Measurements from ENCODE around the gene ZNF254. TPM values are rescaled to one million over a fixed set of nuclear protein-coding genes. Genes with fewer than 3 reads are reported as not detected.
"Not testable (repeated sequence)": the region's sequence is repeated elsewhere in the genome, so short reads cannot be mapped to it uniquely, and the experiment has no call there.

The ZNF254 gene
- total RNA-seq: 10 to 100 TPM; 13.0 to 13.1 TPM

DNA sequence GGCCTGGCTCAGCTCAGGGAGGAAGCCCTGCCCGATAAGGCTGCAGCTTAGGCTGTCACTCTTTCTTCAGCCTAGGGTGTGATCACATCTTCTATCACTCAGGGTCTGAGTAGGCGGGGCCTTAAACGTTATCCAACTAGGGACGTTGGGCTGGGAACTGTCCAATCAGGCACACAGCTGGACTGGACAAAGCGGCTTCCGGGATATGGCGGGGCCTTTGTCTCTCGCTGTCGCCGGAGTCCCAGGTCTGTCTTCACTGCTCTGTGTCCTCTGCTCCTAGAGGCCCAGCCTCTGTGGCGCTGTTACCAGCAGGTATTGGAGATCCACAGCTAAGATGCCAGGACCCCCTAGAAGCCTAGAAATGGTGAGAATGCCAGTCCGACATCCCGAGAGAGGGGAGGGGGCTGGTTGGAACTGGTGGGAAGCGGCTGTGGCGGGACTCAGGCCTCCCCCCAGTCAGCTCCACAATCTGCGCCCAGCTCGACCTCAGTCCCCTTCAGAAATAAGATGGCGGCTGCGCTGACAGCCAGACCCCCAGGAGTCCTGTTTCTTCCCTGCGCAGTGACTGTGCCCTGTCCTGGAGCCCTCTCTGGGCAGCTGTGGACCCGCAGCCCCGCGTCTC is at the start of gene ZNF254:
TSS of gene ZNF254 (plus strand) at position 214 of the 622 bp plus-strand sequence. CDS start at position 335, 121 bp downstream.
- Mint-ChIP-seq H3K27ac (peak within 1 kb of the TSS; percentile 99), H3K27me3 (ENCODE audit: low read depth) (no peaks in the 10 kb centered on the region), H3K36me3 (ENCODE audit: low read depth) (peaks cover 33% of the 10 kb centered on the region), H3K4me3 (peak within 1 kb of the TSS; percentile 97), H3K4me1 (ENCODE audit: low read depth) (peaks cover 5% of the 10 kb centered on the region), H3K9me3 (ENCODE audit: insufficient read depth) (no peaks in the 10 kb centered on the region)
- CTCF ChIA-PET: interaction anchor here (1.0 to 1.3 kb wide), 4 partner anchors 10 to 53 kb away, joined by 3 to 5 read pairs (median 3); no protein-coding TSS in a partner anchor
- DNase-seq (peak; percentile 94), ATAC-seq (peak; percentile 100)
- POLR2A ChIA-PET: interaction anchor here (0.6 to 2.6 kb wide), 13 partner anchors 11 to 837 kb away, joined by 3 to 39 read pairs (median 7); partner anchors contain the start of genes ZNF675, ZNF681, ZNF724 and ZNF726

DNA sequence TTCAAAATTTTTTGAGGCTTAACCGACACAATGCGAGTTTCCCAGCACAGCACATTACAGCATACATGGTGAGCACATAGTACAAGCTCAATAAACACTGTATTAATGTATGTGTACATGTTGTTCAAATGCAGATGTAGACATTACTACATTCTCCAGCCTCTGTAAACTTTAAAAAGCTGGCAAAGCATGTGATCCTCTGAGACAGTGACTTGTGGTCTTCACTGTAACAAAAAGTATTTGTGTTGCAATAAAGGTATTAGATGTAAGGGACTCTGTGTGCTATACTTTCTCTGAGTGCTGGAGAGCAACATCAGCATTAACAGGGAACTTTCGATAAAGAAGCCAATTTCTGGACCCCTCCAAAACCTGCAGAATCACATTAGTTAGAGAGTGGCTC is 46.4 kb upstream of the ZNF254 start:
- Mint-ChIP-seq H3K9me3 (ENCODE audit: insufficient read depth) (peaks cover 3% of the 10 kb centered on the region), H3K4me1 (ENCODE audit: low read depth) (peaks cover 3% of the 10 kb centered on the region), H3K4me3 (no peak overlapping the region), H3K36me3 (ENCODE audit: low read depth) (peaks cover 70% of the 10 kb centered on the region), H3K27me3 (ENCODE audit: low read depth) (no peaks in the 10 kb centered on the region), H3K27ac (no peak overlapping the region)
- ChIA-PET CTCF (no interaction called here), POLR2A (no interaction called here)
- no peak for DNase-seq
- no peak for ATAC-seq

DNA sequence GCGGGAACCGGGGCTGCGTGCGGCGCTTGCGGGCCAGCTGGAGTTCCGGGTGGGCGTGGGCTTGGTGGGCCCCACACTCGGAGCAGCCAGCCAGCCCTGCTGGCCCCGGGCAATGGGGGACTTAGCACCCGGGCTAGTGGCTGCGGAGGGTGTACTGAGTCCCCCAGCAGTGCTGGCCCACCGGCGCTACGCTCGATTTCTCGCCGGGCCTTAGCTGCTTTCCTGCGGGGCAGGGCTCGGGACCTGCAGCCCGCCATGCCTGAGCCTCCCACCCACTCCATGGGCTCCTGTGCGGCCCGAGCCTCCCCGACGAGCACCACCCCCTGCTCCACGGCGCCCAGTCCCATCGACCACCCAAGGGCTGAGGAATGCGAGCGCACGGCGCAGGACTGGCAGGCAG is 45.7 kb upstream of the ZNF254 start:
- not testable (repeated sequence) for H3K27me3 Mint-ChIP-seq (ENCODE audit: low read depth); ATAC-seq; H3K27ac Mint-ChIP-seq

DNA sequence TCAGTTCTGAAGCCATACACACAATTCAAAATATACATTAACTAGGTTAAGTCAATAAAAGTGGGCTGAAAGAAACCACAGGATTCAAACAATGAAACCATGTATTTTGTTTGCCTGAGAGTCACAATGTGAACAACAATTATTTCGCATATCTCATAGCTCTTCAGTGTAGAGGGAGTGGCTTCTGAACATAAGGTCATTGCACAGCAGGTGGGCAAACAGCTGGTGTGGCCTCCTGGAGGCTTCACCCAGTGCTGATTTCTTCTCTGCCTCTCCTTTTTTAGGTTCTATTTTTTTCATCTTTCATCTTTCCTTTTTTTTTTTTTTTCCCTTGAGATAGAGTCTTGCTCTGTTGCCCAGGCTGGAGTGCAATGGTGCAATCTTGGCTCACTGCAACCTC is 40.4 kb upstream of the ZNF254 start:
- no peak overlapping the region for H3K4me3 Mint-ChIP-seq
- peaks cover 76% of the 10 kb centered on the region for H3K36me3 Mint-ChIP-seq (ENCODE audit: low read depth)
- no peaks in the 10 kb centered on the region for H3K4me1 Mint-ChIP-seq (ENCODE audit: low read depth)
- peaks cover 3% of the 10 kb centered on the region for H3K9me3 Mint-ChIP-seq (ENCODE audit: insufficient read depth)
- ATAC-seq (no peak), DNase-seq (no peak)
- POLR2A ChIA-PET: no interaction called here
- no peaks in the 10 kb centered on the region for H3K27me3 Mint-ChIP-seq (ENCODE audit: low read depth)
- H3K27ac Mint-ChIP-seq: no peak overlapping the region
- CTCF ChIA-PET: no interaction called here

More for the DNA sequence above, 45.7 kb upstream of the ZNF254 start:
- H3K4me1 Mint-ChIP-seq (ENCODE audit: low read depth); DNase-seq; POLR2A ChIA-PET; CTCF ChIA-PET; H3K4me3 Mint-ChIP-seq; H3K9me3 Mint-ChIP-seq (ENCODE audit: insufficient read depth): not testable (repeated sequence)
- H3K36me3 Mint-ChIP-seq (ENCODE audit: low read depth): peaks cover 69% of the 10 kb centered on the region

DNA sequence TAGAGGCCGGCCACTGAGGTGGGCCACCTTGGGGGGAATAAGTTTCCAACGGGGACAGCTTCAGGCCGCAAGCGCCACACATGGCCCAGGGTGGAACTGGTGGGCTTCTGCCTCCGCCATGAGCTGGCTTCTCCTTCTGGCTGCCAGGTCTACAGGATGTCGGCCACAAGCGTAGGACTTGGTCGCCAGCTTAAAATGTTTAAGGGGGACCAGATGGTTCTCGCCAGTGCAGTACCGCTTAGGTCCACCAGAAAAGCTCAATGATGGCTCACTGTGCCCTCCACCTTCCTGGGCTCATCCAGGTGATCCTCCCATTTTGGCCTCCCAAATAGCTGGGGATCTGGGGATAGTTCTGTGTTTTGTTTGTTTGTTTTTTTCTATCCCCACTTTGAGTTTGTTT is 38.7 kb upstream of the ZNF254 start:
- Mint-ChIP-seq H3K27me3 (ENCODE audit: low read depth) (no peaks in the 10 kb centered on the region), H3K27ac (no peak overlapping the region), H3K9me3 (ENCODE audit: insufficient read depth) (peaks cover 3% of the 10 kb centered on the region), H3K36me3 (ENCODE audit: low read depth) (peaks cover 77% of the 10 kb centered on the region), H3K4me1 (ENCODE audit: low read depth) (no peaks in the 10 kb centered on the region), H3K4me3 (no peak overlapping the region)
- CTCF ChIA-PET: interaction anchor here (0.7 kb wide), 1 partner anchor 14 kb away, joined by 3 read pairs; no protein-coding TSS in a partner anchor
- ATAC-seq: no peak
- POLR2A ChIA-PET: interaction anchor here (0.9 to 1.4 kb wide), 2 partner anchors 15 to 134 kb away, joined by 3 to 4 read pairs; partner anchors contain the start of gene ZNF726
- DNase-seq: no peak

DNA sequence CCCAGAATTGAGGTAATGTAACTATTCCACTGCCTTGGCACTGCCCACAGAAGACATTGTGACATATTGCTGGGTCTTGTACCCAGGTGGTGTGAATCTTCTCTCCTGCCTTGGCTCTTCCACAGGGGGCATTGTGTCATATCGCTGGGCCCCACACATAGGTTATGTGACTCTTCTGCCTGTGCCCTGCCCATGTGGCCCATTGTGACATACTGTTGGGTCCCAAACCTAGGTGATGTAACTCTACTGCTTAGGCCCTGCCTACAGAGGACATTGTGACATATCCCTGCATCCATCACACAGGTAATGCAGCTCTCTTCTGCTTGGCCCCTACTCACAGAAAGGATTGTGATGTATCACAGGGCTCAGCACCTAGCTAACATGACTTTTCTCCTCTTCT is 37.5 kb upstream of the ZNF254 start:
- ATAC-seq: no peak
- peaks cover 81% of the 10 kb centered on the region for H3K36me3 Mint-ChIP-seq (ENCODE audit: low read depth)
- no peak for DNase-seq
- no peak overlapping the region for H3K4me3 Mint-ChIP-seq
- CTCF ChIA-PET: no interaction called here
- peaks cover 8% of the 10 kb centered on the region for H3K4me1 Mint-ChIP-seq (ENCODE audit: low read depth)
- POLR2A ChIA-PET: no interaction called here
- H3K27me3 Mint-ChIP-seq (ENCODE audit: low read depth): no peaks in the 10 kb centered on the region
- H3K27ac Mint-ChIP-seq: no peak overlapping the region
- H3K9me3 Mint-ChIP-seq (ENCODE audit: insufficient read depth): peaks cover 3% of the 10 kb centered on the region

DNA sequence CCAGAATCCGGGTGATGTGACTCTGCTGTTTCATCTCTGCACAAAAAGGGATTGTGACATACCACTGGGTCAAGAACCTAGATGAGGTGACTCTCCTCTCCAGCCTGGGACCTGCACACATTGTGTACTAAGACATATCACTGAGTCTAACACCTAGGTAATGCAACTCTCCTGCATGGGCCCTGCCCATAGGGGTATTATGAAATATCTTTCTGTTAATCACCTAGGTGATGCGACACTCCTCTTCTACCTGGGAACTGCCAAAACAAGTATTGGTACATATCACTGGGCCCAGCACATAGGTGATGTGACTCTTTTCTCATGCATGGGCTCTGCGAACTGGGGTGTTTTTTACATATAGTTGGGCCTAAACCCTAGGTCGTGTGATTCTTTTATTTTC is 35.5 kb upstream of the ZNF254 start:
- ATAC-seq (no peak), DNase-seq (no peak)
- no peak overlapping the region for H3K4me3 Mint-ChIP-seq
- H3K27ac Mint-ChIP-seq: no peak overlapping the region
- POLR2A ChIA-PET: no interaction called here
- CTCF ChIA-PET: no interaction called here
- H3K9me3 Mint-ChIP-seq (ENCODE audit: insufficient read depth): no peaks in the 10 kb centered on the region
- H3K4me1 Mint-ChIP-seq (ENCODE audit: low read depth): peaks cover 8% of the 10 kb centered on the region
- no peaks in the 10 kb centered on the region for H3K27me3 Mint-ChIP-seq (ENCODE audit: low read depth)
- peaks cover 83% of the 10 kb centered on the region for H3K36me3 Mint-ChIP-seq (ENCODE audit: low read depth)

DNA sequence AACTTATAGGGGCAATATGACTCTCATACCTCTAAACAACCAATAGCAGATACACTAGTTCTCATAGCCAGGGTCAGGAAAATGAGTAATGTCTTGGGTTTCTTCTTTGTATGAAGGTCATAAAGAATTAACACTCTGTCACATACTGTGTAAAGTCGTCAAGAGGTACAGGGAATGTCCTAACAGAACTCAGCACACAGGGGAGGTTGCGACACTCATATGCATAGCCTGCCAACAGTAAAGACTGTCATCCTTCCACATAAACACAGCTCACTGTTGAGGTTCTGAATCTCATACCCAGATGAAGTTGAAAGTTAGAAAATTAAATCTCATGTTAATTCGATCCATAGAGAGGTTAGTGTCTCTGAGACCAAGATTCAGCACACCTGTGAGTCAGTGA is 34.2 kb upstream of the ZNF254 start:
- Mint-ChIP-seq H3K4me3 (no peak overlapping the region), H3K27me3 (ENCODE audit: low read depth) (no peaks in the 10 kb centered on the region), H3K36me3 (ENCODE audit: low read depth) (peaks cover 76% of the 10 kb centered on the region), H3K9me3 (ENCODE audit: insufficient read depth) (no peaks in the 10 kb centered on the region), H3K4me1 (ENCODE audit: low read depth) (peaks cover 8% of the 10 kb centered on the region), H3K27ac (no peak overlapping the region)
- DNase-seq (no peak), ATAC-seq (no peak)
- ChIA-PET POLR2A (no interaction called here), CTCF (no interaction called here)

DNA sequence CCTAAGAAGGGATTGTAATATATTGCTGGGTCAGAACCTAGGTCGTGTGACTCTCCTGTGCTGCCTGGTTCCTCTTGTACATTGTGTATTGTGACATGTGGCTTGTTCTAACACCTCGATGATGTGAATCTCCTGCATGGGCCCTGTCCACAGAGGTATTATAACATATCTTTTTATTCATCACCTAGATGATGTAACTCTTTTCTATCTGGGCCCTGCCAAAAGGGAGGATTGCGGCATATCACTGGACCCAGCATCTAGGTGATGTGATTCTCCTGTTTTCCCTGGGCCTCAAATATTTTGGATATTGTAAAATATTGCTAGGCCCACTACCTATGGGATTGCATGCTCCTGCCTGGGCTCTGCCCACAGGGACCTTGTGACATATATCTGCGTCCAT is 33.4 kb upstream of the ZNF254 start:
- Mint-ChIP-seq H3K4me3 (no peak overlapping the region), H3K36me3 (ENCODE audit: low read depth) (peaks cover 75% of the 10 kb centered on the region), H3K4me1 (ENCODE audit: low read depth) (peaks cover 8% of the 10 kb centered on the region), H3K9me3 (ENCODE audit: insufficient read depth) (no peaks in the 10 kb centered on the region), H3K27ac (no peak overlapping the region), H3K27me3 (ENCODE audit: low read depth) (no peaks in the 10 kb centered on the region)
- ChIA-PET POLR2A (interaction anchor here (1.3 kb wide), 1 partner anchor 34 kb away, joined by 3 read pairs; the partner anchor contains the start of gene ZNF254), CTCF (interaction anchor here (1.0 kb wide), 1 partner anchor 24 kb away, joined by 3 read pairs; no protein-coding TSS in a partner anchor)
- DNase-seq (no peak), ATAC-seq (no peak)

DNA sequence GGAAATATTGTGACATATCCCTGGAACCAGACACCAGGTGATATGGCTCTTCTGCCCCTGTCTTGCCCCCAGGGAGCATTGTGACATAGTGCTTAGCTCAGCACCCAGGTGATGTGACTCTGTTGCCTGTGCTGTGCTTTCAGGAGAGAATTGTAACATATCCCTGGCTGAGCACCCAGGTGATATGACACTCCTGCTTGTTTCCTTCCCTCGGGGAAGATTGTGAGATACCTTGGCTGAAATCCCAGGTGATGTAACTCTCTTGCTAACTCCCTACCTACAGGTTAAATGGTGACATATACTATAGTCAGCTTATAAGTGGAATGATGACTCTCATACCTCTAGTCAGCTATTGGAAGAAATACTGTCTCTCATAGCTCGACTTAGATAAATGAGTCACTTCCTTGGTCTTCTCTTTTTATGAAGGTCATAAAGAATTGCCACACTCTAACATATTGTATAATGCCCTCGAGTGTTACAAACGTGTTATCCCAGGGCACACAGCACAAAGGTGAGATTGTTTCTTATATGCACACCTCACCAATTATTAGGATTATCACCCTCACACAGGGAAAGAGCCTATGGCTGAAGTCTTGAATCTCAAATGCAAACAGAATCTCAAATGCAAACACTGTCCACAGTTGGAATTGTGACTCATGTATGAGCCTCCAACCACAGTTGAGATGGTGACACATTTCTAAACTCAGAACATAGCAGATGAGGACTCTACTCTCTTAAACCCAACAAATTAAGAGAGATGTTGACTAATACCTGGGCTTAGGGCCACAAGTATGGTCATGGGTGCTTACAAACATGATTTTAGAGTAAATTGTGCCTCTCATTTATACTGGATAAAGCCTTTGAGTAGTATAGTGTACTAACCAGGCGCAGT is 32.7 kb upstream of the ZNF254 start:
- Mint-ChIP-seq H3K36me3 (ENCODE audit: low read depth) (peaks cover 76% of the 10 kb centered on the region), H3K27ac (no peak overlapping the region), H3K4me3 (no peak overlapping the region), H3K9me3 (ENCODE audit: insufficient read depth) (no peaks in the 10 kb centered on the region), H3K27me3 (ENCODE audit: low read depth) (no peaks in the 10 kb centered on the region), H3K4me1 (ENCODE audit: low read depth) (peaks cover 8% of the 10 kb centered on the region)
- DNase-seq: no peak
- ChIA-PET POLR2A (interaction anchor here (1.3 kb wide), 1 partner anchor 33 kb away, joined by 3 read pairs; the partner anchor contains the start of gene ZNF254), CTCF (interaction anchor here (1.0 kb wide), 1 partner anchor 23 kb away, joined by 3 read pairs; no protein-coding TSS in a partner anchor)
- ATAC-seq: peak; percentile 39

DNA sequence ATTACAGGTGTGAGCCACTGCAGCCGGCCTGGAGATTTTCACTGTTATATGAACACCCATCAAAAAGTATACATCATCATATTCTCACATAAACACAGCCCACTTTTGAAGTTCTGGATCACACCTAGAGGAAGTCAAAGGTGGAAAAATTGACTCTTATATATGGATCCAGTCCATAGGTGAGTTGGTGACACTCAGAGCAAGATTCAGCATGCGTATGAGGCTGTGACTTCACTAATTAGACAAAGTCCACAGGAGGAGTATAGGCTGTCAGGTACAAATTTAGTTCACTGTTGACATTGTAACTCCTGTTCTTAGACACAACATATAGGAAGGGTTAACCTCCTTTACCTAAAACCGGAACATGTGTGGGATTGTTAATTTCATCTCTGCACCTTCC is 31.4 kb upstream of the ZNF254 start:
- POLR2A ChIA-PET: no interaction called here
- Mint-ChIP-seq H3K27ac (no peak overlapping the region), H3K36me3 (ENCODE audit: low read depth) (peaks cover 77% of the 10 kb centered on the region), H3K9me3 (ENCODE audit: insufficient read depth) (no peaks in the 10 kb centered on the region), H3K27me3 (ENCODE audit: low read depth) (no peaks in the 10 kb centered on the region), H3K4me3 (no peak overlapping the region), H3K4me1 (ENCODE audit: low read depth) (peaks cover 8% of the 10 kb centered on the region)
- DNase-seq (no peak), ATAC-seq (no peak)
- CTCF ChIA-PET: no interaction called here

DNA sequence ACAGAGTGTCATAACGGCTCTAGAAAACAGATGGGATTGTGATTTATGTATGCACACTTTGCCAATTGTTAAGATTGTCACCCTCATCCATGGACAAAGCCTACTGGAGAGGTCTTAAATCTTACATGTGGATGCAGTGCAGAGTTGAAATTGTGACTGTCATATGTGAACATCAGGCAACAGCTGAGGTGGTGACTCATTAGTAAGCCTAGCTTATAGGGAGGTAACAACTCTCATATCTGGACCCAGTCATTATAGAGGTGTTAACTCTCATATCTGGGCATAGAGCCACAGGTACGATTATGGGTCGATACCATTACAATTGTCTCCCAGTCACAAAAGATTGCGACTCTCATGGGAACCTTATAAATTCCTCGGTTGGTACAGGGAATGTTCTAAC is 29.8 kb upstream of the ZNF254 start:
- Mint-ChIP-seq H3K27me3 (ENCODE audit: low read depth) (no peaks in the 10 kb centered on the region), H3K9me3 (ENCODE audit: insufficient read depth) (no peaks in the 10 kb centered on the region), H3K4me1 (ENCODE audit: low read depth) (peaks cover 8% of the 10 kb centered on the region), H3K4me3 (no peak overlapping the region), H3K36me3 (ENCODE audit: low read depth) (peaks cover 75% of the 10 kb centered on the region), H3K27ac (no peak overlapping the region)
- POLR2A ChIA-PET: no interaction called here
- DNase-seq (no peak), ATAC-seq (no peak)
- CTCF ChIA-PET: no interaction called here

Data from activated CD8-positive, alpha-beta T cell treated with anti-CD3 and anti-CD28 coated beads, Interleukin-2, amount 10 ng/mL, durations not matched to agents 7 days and 5 days (primary cell).